Transverse colon (tissue), 4 donors: ENCODE measurements around the gene JAZF1. TPM values are rescaled to one million over a fixed set of nuclear protein-coding genes. Genes with fewer than 3 reads are reported as not detected.
A peak's percentile ranks its signal among the peaks of the same experiment; 100 is the strongest.

Experiments used
- DNase-seq: peaks from one replicate; pipeline ENCODE4 v3.0.0-alpha.2; 2019
- H3K27ac ChIP-seq, 4 donors: fragments of 200-600 bp; sonication (generic); 2 replicates each; pipeline ENCODE4 v1.5.1; 2016 to 2018; ENCODE audit warnings: inconsistent platforms in 4 of 4
- H3K27me3 ChIP-seq: fragments of 200-600 bp; sonication (generic); 2 replicates; pipeline ENCODE4 v1.5.1; 2017; ENCODE audit warnings: inconsistent platforms
- H3K36me3 ChIP-seq, 4 donors: fragments of 200-600 bp; sonication (generic); 2 replicates each; pipeline ENCODE4 v1.5.1; 2017 to 2019; ENCODE audit warnings: inconsistent platforms in 4 of 4
- H3K4me1 ChIP-seq, 4 donors: fragments of 200-600 bp; sonication (generic); 2 replicates each; pipeline ENCODE4 v1.5.1; 2017 to 2020; ENCODE audit warnings: inconsistent platforms in 4 of 4
- H3K4me3 ChIP-seq, 4 donors: fragments of 200-600 bp; sonication (generic); 1 replicate in 1 of 4; 2 replicates in 3 of 4; pipeline versions ENCODE4 v1.5.1 to v1.6.1; 2017 to 2019; ENCODE audit warnings: inconsistent platforms in 4 of 4
- H3K9me3 ChIP-seq, 2 donors: fragments of 200-600 bp; sonication (generic); 2 replicates each; pipeline ENCODE4 v1.5.1; 2017 to 2019; ENCODE audit warnings: inconsistent platforms in 2 of 2
- EP300 ChIP-seq: sonication (generic); formaldehyde crosslinking; IDR thresholded peaks from one replicate; pipeline ENCODE4 v1.6.1; 2017; ENCODE audit warnings: antibody characterized with exemption, low read depth
- POLR2A ChIP-seq: fragments of 450-650 bp; IDR thresholded peaks from one replicate; pipeline ENCODE4 v1.6.1; 2016; ENCODE audit warnings: antibody characterized with exemption, mild to moderate bottlenecking, moderate library complexity
- POLR2AphosphoS5 ChIP-seq, 3 donors: sonication (generic); formaldehyde crosslinking; IDR thresholded peaks; one replicate each; pipeline ENCODE4 v1.6.1; 2016; ENCODE audit warnings: antibody characterized with exemption in 3 of 3
- WGBS, 2 donors: methylation state at CpG; one replicate each; pipeline ENCODE4 v1.1.5; 2018; ENCODE audit warnings: low coverage in 1 of 2; 5-methylcytosine and 5-hydroxymethylcytosine counted together
- in situ Hi-C, 4 donors: fragments of 200-750 bp; cut with MboI; loops; one replicate each; pipeline versions ENCODE4 v1.15.0 to v1.15.1; 2017; ENCODE audit warnings: low sequenced_read_pairs in 3 of 4, low pct_ligation_motif_present in 1 of 4, low pct_unique_long_range_greater_than_20kb in 1 of 4
- intact Hi-C: fragments of 100-400 bp; cut with DNase I; formaldehyde crosslinking; loops from one replicate; pipeline ENCODE4 v1.15.1; 2023; ENCODE audit warnings: low total_unique reads
- total RNA-seq, 4 donors: library from RNA; depleted of rRNA; stranded (reverse); fragments of >200 nt; gene quantifications; one replicate each; pipeline ENCODE4 v1.1.0, GENCODE V29; 2016
- TF ChIP-seq, protein P1 (sequence below), 5 experiments: fragments of 200-600 bp in 3 of 5; fragments of 450-650 bp in 2 of 5; sonication (generic) in 3 of 5; IDR thresholded peaks; 1 replicate in 2 of 5; 2 replicates in 3 of 5; pipeline ENCODE4 v1.5.1; 2016 to 2017; ENCODE audit warnings: antibody characterized with exemption in 5 of 5, inconsistent platforms in 3 of 5, mild to moderate bottlenecking in 2 of 5, moderate library complexity in 1 of 5

JAZF1 gene
- total RNA-seq, 4 donors from 2014 or later, result 11.0 to 12.2 (median 11.5) TPM

DNA sequence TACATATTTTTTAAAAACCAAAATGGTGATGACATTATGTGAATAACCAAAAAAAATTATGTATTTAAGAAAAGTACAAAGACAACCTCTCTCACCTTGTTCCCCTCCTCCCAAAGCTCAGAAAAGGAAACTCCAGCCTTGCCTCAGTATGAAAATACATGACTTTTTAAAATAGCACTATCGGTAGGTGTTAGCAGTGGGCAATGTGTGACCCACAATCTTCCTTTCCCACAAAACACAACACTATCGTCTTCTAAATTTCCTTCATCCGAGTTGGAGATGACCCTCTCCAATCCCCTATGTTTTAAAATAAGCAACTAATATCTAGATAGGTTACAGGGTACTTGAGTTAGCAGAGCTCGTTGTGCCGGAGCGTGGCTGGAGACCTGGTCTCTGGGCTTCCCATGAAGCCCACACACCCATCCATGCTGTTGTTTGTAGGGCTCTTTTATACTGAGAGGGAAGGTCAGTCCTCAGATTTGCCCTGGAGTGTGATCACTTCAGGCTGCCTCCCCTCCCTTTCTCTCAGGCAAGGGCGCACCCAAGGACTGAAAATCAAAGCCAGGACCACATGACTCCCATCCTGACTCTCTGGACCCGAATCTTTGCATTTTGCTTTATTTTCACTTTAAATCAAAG is 107.6 kb downstream of the JAZF1 start:
- WGBS, 2 donors, result 87 to 89% methylated on average over 8 of the region's 8 CpGs
- no peaks in the 10 kb centered on the region for H3K36me3 ChIP-seq
- in situ Hi-C loops (no loop called here), intact Hi-C loops (no loop called here)
- no peak overlapping the region for H3K4me3 ChIP-seq
- no peaks in the 10 kb centered on the region for H3K27me3 ChIP-seq
- H3K9me3 ChIP-seq, result no peaks in the 10 kb centered on the region
- H3K27ac ChIP-seq, result no peak overlapping the region
- TF ChIP-seq POLR2A (no peak), EP300 (no peak), POLR2AphosphoS5 (IDR thresholded peaks at IDR 0.05) (no peak)
- TF ChIP-seq, protein P1, sequence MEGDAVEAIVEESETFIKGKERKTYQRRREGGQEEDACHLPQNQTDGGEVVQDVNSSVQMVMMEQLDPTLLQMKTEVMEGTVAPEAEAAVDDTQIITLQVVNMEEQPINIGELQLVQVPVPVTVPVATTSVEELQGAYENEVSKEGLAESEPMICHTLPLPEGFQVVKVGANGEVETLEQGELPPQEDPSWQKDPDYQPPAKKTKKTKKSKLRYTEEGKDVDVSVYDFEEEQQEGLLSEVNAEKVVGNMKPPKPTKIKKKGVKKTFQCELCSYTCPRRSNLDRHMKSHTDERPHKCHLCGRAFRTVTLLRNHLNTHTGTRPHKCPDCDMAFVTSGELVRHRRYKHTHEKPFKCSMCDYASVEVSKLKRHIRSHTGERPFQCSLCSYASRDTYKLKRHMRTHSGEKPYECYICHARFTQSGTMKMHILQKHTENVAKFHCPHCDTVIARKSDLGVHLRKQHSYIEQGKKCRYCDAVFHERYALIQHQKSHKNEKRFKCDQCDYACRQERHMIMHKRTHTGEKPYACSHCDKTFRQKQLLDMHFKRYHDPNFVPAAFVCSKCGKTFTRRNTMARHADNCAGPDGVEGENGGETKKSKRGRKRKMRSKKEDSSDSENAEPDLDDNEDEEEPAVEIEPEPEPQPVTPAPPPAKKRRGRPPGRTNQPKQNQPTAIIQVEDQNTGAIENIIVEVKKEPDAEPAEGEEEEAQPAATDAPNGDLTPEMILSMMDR (IDR thresholded peaks at IDR 0.05), result no peak
- no peak for DNase-seq
- H3K4me1 ChIP-seq, result peaks cover 7 to 56% (median 11%) of the 10 kb centered on the region in 4 donors

GRCh38 chr7:28071570-28071969 is 109.0 kb downstream of the JAZF1 start:
- Histone ChIP-seq H3K36me3 (no peaks in the 10 kb centered on the region), H3K27me3 (no peaks in the 10 kb centered on the region), H3K4me3 (no peak overlapping the region), H3K4me1 (peaks cover 7 to 46% (median 12%) of the 10 kb centered on the region in 4 donors), H3K27ac (peak overlapping the region in 3 of 4 donors; percentile 60 to 76 (median 74)), H3K9me3 (no peaks in the 10 kb centered on the region)
- intact Hi-C loops (no loop called here), in situ Hi-C loops (no loop called here)
- DNase-seq, result no peak
- no peak for TF ChIP-seq POLR2A
- no peak for TF ChIP-seq EP300
- TF ChIP-seq, protein P1 (IDR thresholded peaks at IDR 0.05), result no peak
- TF ChIP-seq POLR2AphosphoS5 (IDR thresholded peaks at IDR 0.05), result no peak
- WGBS, 2 donors, result 89 to 100% methylated on average over 6 of the region's 6 CpGs

DNA sequence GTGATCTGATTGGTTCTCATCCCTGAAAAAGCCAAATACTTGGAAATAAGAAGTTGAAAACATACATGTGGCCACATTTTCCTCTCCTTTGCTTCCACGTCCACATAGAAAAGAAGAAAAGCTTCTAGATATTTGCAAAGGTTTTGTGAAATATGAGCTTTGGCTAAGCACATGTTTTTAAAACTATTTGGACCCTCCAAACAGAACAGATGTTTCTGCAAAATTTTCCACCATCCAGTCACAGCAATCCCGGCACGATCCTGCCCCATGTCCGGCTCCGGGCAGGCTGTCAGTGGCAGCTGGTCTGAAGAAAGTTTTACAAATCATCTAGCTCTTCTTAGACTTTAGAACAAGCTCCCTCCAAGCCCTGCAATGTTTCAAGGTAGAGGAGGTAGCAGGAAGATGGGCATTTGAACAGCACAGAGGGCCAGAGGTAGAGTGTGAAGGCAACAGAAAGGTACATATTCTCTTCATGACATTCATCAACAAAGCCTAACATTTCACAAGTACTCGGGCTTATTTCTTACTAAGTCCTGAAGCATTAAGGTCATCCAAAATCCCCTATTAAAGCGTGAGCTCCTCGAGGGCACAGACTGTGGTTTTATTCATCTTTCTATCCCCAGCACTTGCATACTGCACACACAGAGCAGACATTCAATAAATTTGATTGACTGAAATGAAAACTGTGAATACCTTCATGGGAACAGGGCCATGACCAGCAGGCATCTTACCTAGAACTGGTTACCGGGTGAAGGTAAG is 110.1 kb downstream of the JAZF1 start:
- Histone ChIP-seq H3K27ac (peak overlapping the region; percentile 57 to 76 (median 67)), H3K4me3 (no peak overlapping the region), H3K9me3 (no peaks in the 10 kb centered on the region), H3K27me3 (no peaks in the 10 kb centered on the region), H3K36me3 (no peaks in the 10 kb centered on the region), H3K4me1 (peaks cover 7 to 36% (median 12%) of the 10 kb centered on the region in 4 donors)
- TF ChIP-seq POLR2AphosphoS5 (IDR thresholded peaks at IDR 0.05) (no peak), EP300 (no peak), POLR2A (no peak)
- TF ChIP-seq, protein P1 (IDR thresholded peaks at IDR 0.05), result no peak
- WGBS, 2 donors, result 57 to 60% methylated on average over 4 to 9 of the region's 9 CpGs
- in situ Hi-C loops (no loop called here), intact Hi-C loops (no loop called here)
- no peak for DNase-seq

GRCh38 chr7:28069807-28070206 is 110.8 kb downstream of the JAZF1 start:
- H3K27ac ChIP-seq, result peak overlapping the region; percentile 57 to 76 (median 67)
- H3K36me3 ChIP-seq, result no peaks in the 10 kb centered on the region
- in situ Hi-C loops (no loop called here), intact Hi-C loops (no loop called here)
- TF ChIP-seq, protein P1 (IDR thresholded peaks at IDR 0.05), result no peak
- peak in 1 of 3 donors; percentile 20 for TF ChIP-seq POLR2AphosphoS5 (IDR thresholded peaks at IDR 0.05)
- no peaks in the 10 kb centered on the region for H3K27me3 ChIP-seq
- H3K9me3 ChIP-seq, result no peaks in the 10 kb centered on the region
- no peak overlapping the region for H3K4me3 ChIP-seq
- peaks cover 10 to 42% (median 15%) of the 10 kb centered on the region in 4 donors for H3K4me1 ChIP-seq
- DNase-seq, result peak; percentile 26
- WGBS, 2 donors, result 33 to 45% methylated on average over 1 to 10 of the region's 10 CpGs
